Neuronal stem cell (in vitro differentiated cells): ENCODE results near the gene ADGRV1.

Experiments used
- DNase-seq: peaks from one replicate; pipeline ENCODE4 v3.0.0-alpha.2; 2013; ENCODE audit warnings: low spot score
- H2AFZ ChIP-seq: one replicate; pipeline ENCODE4 v1.6.1; 2013; ENCODE audit warnings: mild to moderate bottlenecking, low read length, inconsistent platforms
- H2AK5ac ChIP-seq: 2 replicates; pipeline ENCODE4 v1.6.1; 2013; ENCODE audit warnings: low read depth, mild to moderate bottlenecking, inconsistent platforms, low read length, moderate library complexity, mixed read lengths
- H2BK120ac ChIP-seq: 2 replicates; pipeline ENCODE4 v1.6.1; 2013; ENCODE audit warnings: low read depth, mild to moderate bottlenecking, inconsistent platforms, low read length, moderate library complexity, mixed read lengths
- H2BK12ac ChIP-seq: one replicate; pipeline ENCODE4 v1.6.1; 2013; ENCODE audit warnings: low read length, inconsistent platforms
- H2BK15ac ChIP-seq: 2 replicates; pipeline ENCODE4 v1.6.1; 2013; ENCODE audit warnings: mild to moderate bottlenecking, low read length, inconsistent platforms, mixed read lengths
- H2BK5ac ChIP-seq: one replicate; pipeline ENCODE4 v1.6.1; 2013; ENCODE audit warnings: inconsistent platforms, mild to moderate bottlenecking, low read length, moderate library complexity
- H3K14ac ChIP-seq: one replicate; pipeline ENCODE4 v1.6.1; 2013; ENCODE audit warnings: low read length, inconsistent platforms
- H3K18ac ChIP-seq: 2 replicates; pipeline ENCODE4 v1.6.1; 2013; ENCODE audit warnings: low read length, inconsistent platforms
- H3K23ac ChIP-seq: 2 replicates; pipeline ENCODE4 v1.6.1; 2013; ENCODE audit warnings: low read depth, mild to moderate bottlenecking, mixed read lengths, low read length, inconsistent platforms; ENCODE audit not compliant: poor library complexity
- H3K27ac ChIP-seq: replicated peaks from 3 replicates; pipeline ENCODE4 v1.5.1; 2013; ENCODE audit warnings: low read length, inconsistent platforms
- H3K27me3 ChIP-seq, 3 experiments: 2 replicates each; pipeline ENCODE4 v1.6.1; 2013; ENCODE audit warnings: low read length in 3 of 3, mild to moderate bottlenecking in 2 of 3, inconsistent platforms in 1 of 3, low read depth in 1 of 3, mixed read lengths in 1 of 3, moderate library complexity in 1 of 3; ENCODE audit not compliant: control insufficient read depth in 3 of 3, insufficient read depth in 3 of 3
- H3K36me3 ChIP-seq, 2 donors: replicated peaks in 1 of 2; 2 replicates each; pipeline ENCODE4 v1.6.1; 2013; ENCODE audit warnings: low read length in 2 of 2; ENCODE audit not compliant: control insufficient read depth in 2 of 2, insufficient read depth in 2 of 2
- H3K4ac ChIP-seq: 2 replicates; pipeline ENCODE4 v1.6.1; 2013; ENCODE audit warnings: inconsistent platforms, mild to moderate bottlenecking, low read length, moderate library complexity
- H3K4me1 ChIP-seq, 2 donors: 1 replicate in 1 of 2; 2 replicates in 1 of 2; pipeline ENCODE4 v1.6.1; 2013; ENCODE audit warnings: low read length in 2 of 2, low read depth in 1 of 2; ENCODE audit not compliant: control insufficient read depth in 2 of 2, insufficient read depth in 1 of 2
- H3K4me2 ChIP-seq: one replicate; pipeline ENCODE4 v1.6.1; 2013; ENCODE audit warnings: mild to moderate bottlenecking, low read length, inconsistent platforms; ENCODE audit not compliant: insufficient read depth, poor library complexity, severe bottlenecking
- H3K4me3 ChIP-seq, 2 donors: 2 replicates each; pipeline ENCODE4 v1.5.1; 2013; ENCODE audit warnings: low read length in 2 of 2, mild to moderate bottlenecking in 2 of 2, inconsistent platforms in 1 of 2, moderate library complexity in 1 of 2
- H3K79me1 ChIP-seq: one replicate; pipeline ENCODE4 v1.6.1; 2013; ENCODE audit warnings: low read depth, mild to moderate bottlenecking, inconsistent platforms, low read length, moderate library complexity
- H3K9ac ChIP-seq: one replicate; pipeline ENCODE4 v1.6.1; 2013; ENCODE audit warnings: mild to moderate bottlenecking, low read depth, low read length, inconsistent platforms; ENCODE audit not compliant: poor library complexity
- H3K9me3 ChIP-seq, 2 donors: replicated peaks in 1 of 2; 2 replicates each; pipeline versions ENCODE3 to v1.6.1; 2013; ENCODE audit warnings: low read length in 2 of 2, mild to moderate bottlenecking in 2 of 2, inconsistent platforms in 1 of 2, low read depth in 1 of 2, mixed read lengths in 1 of 2, moderate library complexity in 1 of 2; ENCODE audit not compliant: control insufficient read depth in 2 of 2, insufficient read depth in 1 of 2
- H4K8ac ChIP-seq: one replicate; pipeline ENCODE4 v1.6.1; 2013; ENCODE audit warnings: low read depth, mild to moderate bottlenecking, inconsistent platforms, low read length, moderate library complexity
- H4K91ac ChIP-seq: one replicate; pipeline ENCODE4 v1.6.1; 2013; ENCODE audit warnings: low read length, low read depth, mild to moderate bottlenecking, inconsistent platforms; ENCODE audit not compliant: poor library complexity
- WGBS, 2 donors: extraction: QIAGEN DNeasy Blood & Tissue Kit; methylation state at CpG; one replicate each; pipeline ENCODE4 v1.1.7; 2013; ENCODE audit warnings: missing lambda C conversion rate in 2 of 2, mixed read lengths in 1 of 2; ENCODE audit not compliant: insufficient read length in 2 of 2, insufficient replicate concordance in 1 of 2; ENCODE audit errors: extremely low coverage in 2 of 2; 5-methylcytosine and 5-hydroxymethylcytosine counted together

Gene ADGRV1

GRCh38 chr5:90807496-90807895 lies 248.9 kb downstream of the ADGRV1 start:
- Histone ChIP-seq H2AFZ (no peak overlapping the region), H3K4ac (no peak overlapping the region), H2BK5ac (no peak overlapping the region), H3K4me2 (no peak overlapping the region), H3K18ac (no peak overlapping the region), H3K79me1 (no peaks in the 10 kb centered on the region), H3K4me3 (no peak overlapping the region), H3K9ac (no peak overlapping the region), H3K14ac (no peak overlapping the region), H4K8ac (no peak overlapping the region), H3K36me3 (peaks cover 3 to 55% of the 10 kb centered on the region in 2 donors), H2AK5ac (no peak overlapping the region), H2BK15ac (no peak overlapping the region), H2BK120ac (no peak overlapping the region), H3K27me3 (no peaks in the 10 kb centered on the region), H3K27ac (no peak overlapping the region), H4K91ac (no peak overlapping the region), H3K23ac (no peak overlapping the region), H3K4me1 (peaks cover 0 to 4% of the 10 kb centered on the region in 2 donors), H3K9me3 (no peaks in the 10 kb centered on the region), H2BK12ac (no peak overlapping the region)
- WGBS, 2 donors = no CpG with 5 or more reads among the region's 6 CpGs
- DNase-seq = no peak

- WGBS, 2 donors = no CpG with 5 or more reads among the region's 4 CpGs
- DNase-seq = no peak
- no peaks in the 10 kb centered on the region for H3K9me3 ChIP-seq
Observed at GRCh38 chr5:90809311-90810056, 250.9 kb downstream of the ADGRV1 start.

GRCh38 chr5:90810211-90810610 lies 251.6 kb downstream of the ADGRV1 start:
- no peak overlapping the region for H3K4me2 ChIP-seq
- H3K9ac ChIP-seq = no peak overlapping the region
- no peak overlapping the region for H2AK5ac ChIP-seq
- no peaks in the 10 kb centered on the region for H3K27me3 ChIP-seq
- H3K36me3 ChIP-seq = peaks cover 3 to 64% of the 10 kb centered on the region in 2 donors
- H3K4ac ChIP-seq = no peak overlapping the region
- peaks cover 0 to 4% of the 10 kb centered on the region in 2 donors for H3K4me1 ChIP-seq
- DNase-seq = no peak
- H2BK15ac ChIP-seq = no peak overlapping the region
- H3K23ac ChIP-seq = no peak overlapping the region
- H2BK120ac ChIP-seq = no peak overlapping the region
- no peak overlapping the region for H3K4me3 ChIP-seq
- no peak overlapping the region for H2BK12ac ChIP-seq
- H4K91ac ChIP-seq = no peak overlapping the region
- no peaks in the 10 kb centered on the region for H3K79me1 ChIP-seq
- no peak overlapping the region for H3K18ac ChIP-seq
- H3K14ac ChIP-seq = no peak overlapping the region
- no CpG with 5 or more reads among the region's 4 CpGs for WGBS, 2 donors
- no peak overlapping the region for H2AFZ ChIP-seq
- no peak overlapping the region for H4K8ac ChIP-seq
- no peak overlapping the region for H2BK5ac ChIP-seq
- H3K9me3 ChIP-seq = no peaks in the 10 kb centered on the region
- H3K27ac ChIP-seq = no peak overlapping the region

More at GRCh38 chr5:90809311-90810056, 250.9 kb downstream of the ADGRV1 start:
- H3K27me3 ChIP-seq = no peaks in the 10 kb centered on the region
- peaks cover 0 to 4% of the 10 kb centered on the region in 2 donors for H3K4me1 ChIP-seq
- no peaks in the 10 kb centered on the region for H3K79me1 ChIP-seq
- H3K23ac ChIP-seq = no peak overlapping the region
- no peak overlapping the region for H3K27ac ChIP-seq
- no peak overlapping the region for H3K9ac ChIP-seq
- no peak overlapping the region for H3K18ac ChIP-seq
- no peak overlapping the region for H2BK12ac ChIP-seq
- no peak overlapping the region for H3K4me2 ChIP-seq
- no peak overlapping the region for H3K14ac ChIP-seq
- no peak overlapping the region for H2AFZ ChIP-seq
- no peak overlapping the region for H2BK120ac ChIP-seq
- H4K8ac ChIP-seq = no peak overlapping the region
- H2AK5ac ChIP-seq = no peak overlapping the region
- no peak overlapping the region for H2BK5ac ChIP-seq
- no peak overlapping the region for H3K4ac ChIP-seq
- H3K4me3 ChIP-seq = no peak overlapping the region
- no peak overlapping the region for H2BK15ac ChIP-seq
- H3K36me3 ChIP-seq = peaks cover 3 to 66% of the 10 kb centered on the region in 2 donors
- H4K91ac ChIP-seq = no peak overlapping the region

- Histone ChIP-seq H3K27me3 (no peaks in the 10 kb centered on the region), H2BK12ac (no peak overlapping the region), H3K9ac (no peak overlapping the region), H3K27ac (no peak overlapping the region), H3K18ac (no peak overlapping the region), H3K4me2 (no peak overlapping the region), H2AK5ac (no peak overlapping the region), H2BK5ac (no peak overlapping the region), H2BK120ac (no peak overlapping the region), H3K14ac (no peak overlapping the region), H3K4me1 (no peaks in the 10 kb centered on the region), H2AFZ (no peak overlapping the region), H3K4me3 (no peak overlapping the region), H3K79me1 (no peaks in the 10 kb centered on the region), H3K36me3 (peaks cover 0 to 54% of the 10 kb centered on the region in 2 donors), H3K4ac (no peak overlapping the region), H3K9me3 (peaks cover 0 to 6% of the 10 kb centered on the region in 2 donors), H3K23ac (no peak overlapping the region), H4K91ac (no peak overlapping the region), H4K8ac (no peak overlapping the region), H2BK15ac (no peak overlapping the region)
- WGBS, 2 donors = 100% methylated on average over 1 of the region's 4 CpGs; no CpG with 5 or more reads in 1 of the 2 donors
- DNase-seq = no peak
Observed at GRCh38 chr5:90813392-90813791, 254.8 kb downstream of the ADGRV1 start.
